ENCODE results near the gene MEMO1. TPM values are rescaled to one million over a fixed set of nuclear protein-coding genes. Genes with fewer than 3 reads are reported as not detected.

Gene MEMO1
- total and polyA plus RNA-seq, 11 donors, result 20.1 to 94.8 (median 53.0) TPM

DNA sequence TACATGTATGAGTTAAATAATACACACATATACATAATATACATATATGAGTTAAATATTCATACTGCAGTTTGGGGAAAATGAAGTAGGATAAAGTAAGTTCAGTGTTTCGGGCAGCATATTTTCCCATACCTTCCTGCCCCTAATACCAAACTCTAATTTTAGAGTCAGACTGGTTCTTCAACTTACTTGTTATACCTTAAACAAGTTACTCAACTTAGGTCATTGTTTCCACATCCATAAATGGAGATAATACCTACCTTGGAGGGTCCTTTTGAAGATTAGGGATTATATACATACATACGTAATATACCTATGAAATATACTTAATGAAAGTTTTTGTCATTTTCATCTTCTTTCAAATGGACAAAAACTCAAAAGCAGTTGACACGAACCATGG is 8.4 kb downstream of the MEMO1 start:
- intact Hi-C loops (cut with DNase I), result loop anchor here in 1 of 10 donors (10.0 kb wide), 1 partner anchor 108 kb away; no protein-coding TSS in a partner anchor
- H3K9me3 ChIP-seq, result no peaks in the 10 kb centered on the region
- H3K27ac ChIP-seq, result no peak overlapping the region
- H3K4me3 ChIP-seq, result no peak overlapping the region
- H3K36me3 ChIP-seq, result no peaks in the 10 kb centered on the region
- TF ChIP-seq POLR2A (IDR thresholded peaks at IDR 0.05), result no peak
- TF ChIP-seq, protein P1, sequence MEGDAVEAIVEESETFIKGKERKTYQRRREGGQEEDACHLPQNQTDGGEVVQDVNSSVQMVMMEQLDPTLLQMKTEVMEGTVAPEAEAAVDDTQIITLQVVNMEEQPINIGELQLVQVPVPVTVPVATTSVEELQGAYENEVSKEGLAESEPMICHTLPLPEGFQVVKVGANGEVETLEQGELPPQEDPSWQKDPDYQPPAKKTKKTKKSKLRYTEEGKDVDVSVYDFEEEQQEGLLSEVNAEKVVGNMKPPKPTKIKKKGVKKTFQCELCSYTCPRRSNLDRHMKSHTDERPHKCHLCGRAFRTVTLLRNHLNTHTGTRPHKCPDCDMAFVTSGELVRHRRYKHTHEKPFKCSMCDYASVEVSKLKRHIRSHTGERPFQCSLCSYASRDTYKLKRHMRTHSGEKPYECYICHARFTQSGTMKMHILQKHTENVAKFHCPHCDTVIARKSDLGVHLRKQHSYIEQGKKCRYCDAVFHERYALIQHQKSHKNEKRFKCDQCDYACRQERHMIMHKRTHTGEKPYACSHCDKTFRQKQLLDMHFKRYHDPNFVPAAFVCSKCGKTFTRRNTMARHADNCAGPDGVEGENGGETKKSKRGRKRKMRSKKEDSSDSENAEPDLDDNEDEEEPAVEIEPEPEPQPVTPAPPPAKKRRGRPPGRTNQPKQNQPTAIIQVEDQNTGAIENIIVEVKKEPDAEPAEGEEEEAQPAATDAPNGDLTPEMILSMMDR (IDR thresholded peaks at IDR 0.05), result no peak
- DNase-seq (no peak), ATAC-seq (no peak)
- H3K4me1 ChIP-seq, result peaks cover 0 to 34% (median 4%) of the 10 kb centered on the region in 12 donors
- no peaks in the 10 kb centered on the region for H3K27me3 ChIP-seq
- 89 to 94% (median 91%) methylated on average over 3 of the region's 3 CpGs for WGBS, 4 donors

DNA sequence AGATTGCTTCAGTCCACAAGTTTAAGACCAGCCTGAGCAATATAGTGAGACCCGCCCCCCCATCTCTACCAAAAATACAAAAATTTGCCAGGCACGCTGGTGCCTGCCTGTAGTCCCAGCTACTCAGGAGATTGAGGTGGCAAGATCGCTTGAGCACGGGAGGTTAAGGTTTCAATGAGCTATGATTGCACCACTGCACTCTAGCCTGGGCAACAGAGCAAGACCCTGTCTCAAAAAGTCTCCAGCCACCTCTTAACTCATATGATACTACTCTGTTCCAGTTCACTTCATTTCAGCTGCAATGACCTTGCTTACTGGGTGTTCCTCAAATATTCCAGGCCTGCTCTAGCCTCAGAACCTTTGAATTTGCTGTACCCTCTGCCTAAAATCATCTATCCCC is 11.4 kb downstream of the MEMO1 start:
- H3K36me3 ChIP-seq, result no peaks in the 10 kb centered on the region
- WGBS, 4 donors, result 96 to 100% (median 98%) methylated on average over 4 of the region's 4 CpGs
- TF ChIP-seq POLR2A (IDR thresholded peaks at IDR 0.05), result no peak
- TF ChIP-seq, protein P1 (IDR thresholded peaks at IDR 0.05), result no peak
- ATAC-seq (no peak), DNase-seq (no peak)
- intact Hi-C loops (cut with DNase I), result no loop called here
- no peaks in the 10 kb centered on the region for H3K27me3 ChIP-seq
- peaks cover 0 to 17% (median 0%) of the 10 kb centered on the region in 12 donors for H3K4me1 ChIP-seq
- H3K9me3 ChIP-seq, result no peaks in the 10 kb centered on the region
- no peak overlapping the region for H3K4me3 ChIP-seq
- H3K27ac ChIP-seq, result no peak overlapping the region

DNA sequence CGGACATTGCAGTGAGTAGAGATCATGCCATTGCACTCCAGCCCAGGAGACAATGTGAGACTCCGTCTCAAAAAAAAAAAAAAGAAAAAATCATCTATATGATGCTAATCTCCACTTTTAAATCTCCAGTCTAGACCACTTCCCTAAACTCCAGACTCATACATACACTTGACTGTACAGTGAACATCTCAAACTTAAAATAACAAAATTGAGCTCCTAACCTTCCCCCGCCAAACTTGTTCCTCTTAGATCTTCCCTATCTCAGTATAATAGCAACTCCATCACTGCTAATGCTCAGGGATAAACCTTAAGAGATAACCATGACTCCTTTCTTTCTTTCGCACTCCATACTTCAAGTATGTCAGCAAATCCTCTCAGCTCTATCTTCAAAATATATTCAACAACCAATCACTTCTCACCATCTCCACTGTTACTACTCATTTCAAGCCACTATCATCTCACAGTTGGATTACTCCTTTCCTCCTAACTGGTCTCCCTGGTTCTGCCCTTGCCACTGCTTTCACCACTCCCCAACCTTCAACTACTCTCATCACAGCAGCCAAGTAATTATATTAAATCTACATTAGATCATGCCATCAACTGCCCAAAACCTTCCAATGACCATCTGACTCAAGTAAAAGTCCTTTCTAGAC is 12.0 kb downstream of the MEMO1 start:
- TF ChIP-seq, protein P1 (IDR thresholded peaks at IDR 0.05), result no peak
- no peak for TF ChIP-seq POLR2A (IDR thresholded peaks at IDR 0.05)
- peaks cover 0 to 17% (median 0%) of the 10 kb centered on the region in 12 donors for H3K4me1 ChIP-seq
- WGBS, 4 donors, result 90 to 96% (median 95%) methylated on average over 4 of the region's 4 CpGs
- H3K4me3 ChIP-seq, result no peak overlapping the region
- intact Hi-C loops (cut with DNase I), result no loop called here
- no peak for DNase-seq
- H3K27me3 ChIP-seq, result no peaks in the 10 kb centered on the region
- no peak for ATAC-seq
- H3K36me3 ChIP-seq, result no peaks in the 10 kb centered on the region
- H3K27ac ChIP-seq, result no peak overlapping the region
- H3K9me3 ChIP-seq, result no peaks in the 10 kb centered on the region

DNA sequence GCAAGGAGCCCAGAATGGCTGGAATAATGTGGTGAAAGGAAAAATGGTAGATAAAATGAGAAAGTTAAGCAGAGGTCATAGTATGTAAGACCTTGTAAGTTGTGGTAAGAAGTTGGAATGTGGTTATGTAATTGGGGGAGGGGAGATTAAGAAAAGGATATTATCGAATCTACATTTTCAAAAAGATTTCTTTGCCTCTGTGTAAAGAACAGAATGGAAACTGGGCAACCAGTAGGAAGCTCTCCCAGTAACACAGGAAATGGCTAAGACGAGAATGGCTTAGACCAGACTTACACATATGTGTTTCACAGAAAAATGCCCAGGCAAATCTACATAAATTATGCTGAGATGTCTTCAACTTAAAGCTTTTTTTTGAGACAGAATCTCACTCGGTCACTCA is 13.2 kb downstream of the MEMO1 start:
- H3K9me3 ChIP-seq, result no peaks in the 10 kb centered on the region
- ATAC-seq, result no peak
- DNase-seq, result no peak
- no peaks in the 10 kb centered on the region for H3K27me3 ChIP-seq
- intact Hi-C loops (cut with DNase I), result no loop called here
- no peak overlapping the region for H3K4me3 ChIP-seq
- no peaks in the 10 kb centered on the region for H3K36me3 ChIP-seq
- WGBS, 4 donors, result 74 to 78% (median 76%) methylated on average over 3 of the region's 3 CpGs
- peaks cover 0 to 17% (median 0%) of the 10 kb centered on the region in 12 donors for H3K4me1 ChIP-seq
- no peak overlapping the region for H3K27ac ChIP-seq
- TF ChIP-seq, protein P1 (IDR thresholded peaks at IDR 0.05), result no peak
- no peak for TF ChIP-seq POLR2A (IDR thresholded peaks at IDR 0.05)
